Measurements from ENCODE around the gene CLDN6. TPM values are rescaled to one million over a fixed set of nuclear protein-coding genes. Genes with fewer than 3 reads are reported as not detected.

CLDN6 gene
- total and polyA plus RNA-seq, 9 of the 15 experiments (the other 6 are each of a cell fraction or from before 2014, with no cell fraction given), result 0.22 to 0.75 (median 0.38) TPM; not detected in 3

DNA sequence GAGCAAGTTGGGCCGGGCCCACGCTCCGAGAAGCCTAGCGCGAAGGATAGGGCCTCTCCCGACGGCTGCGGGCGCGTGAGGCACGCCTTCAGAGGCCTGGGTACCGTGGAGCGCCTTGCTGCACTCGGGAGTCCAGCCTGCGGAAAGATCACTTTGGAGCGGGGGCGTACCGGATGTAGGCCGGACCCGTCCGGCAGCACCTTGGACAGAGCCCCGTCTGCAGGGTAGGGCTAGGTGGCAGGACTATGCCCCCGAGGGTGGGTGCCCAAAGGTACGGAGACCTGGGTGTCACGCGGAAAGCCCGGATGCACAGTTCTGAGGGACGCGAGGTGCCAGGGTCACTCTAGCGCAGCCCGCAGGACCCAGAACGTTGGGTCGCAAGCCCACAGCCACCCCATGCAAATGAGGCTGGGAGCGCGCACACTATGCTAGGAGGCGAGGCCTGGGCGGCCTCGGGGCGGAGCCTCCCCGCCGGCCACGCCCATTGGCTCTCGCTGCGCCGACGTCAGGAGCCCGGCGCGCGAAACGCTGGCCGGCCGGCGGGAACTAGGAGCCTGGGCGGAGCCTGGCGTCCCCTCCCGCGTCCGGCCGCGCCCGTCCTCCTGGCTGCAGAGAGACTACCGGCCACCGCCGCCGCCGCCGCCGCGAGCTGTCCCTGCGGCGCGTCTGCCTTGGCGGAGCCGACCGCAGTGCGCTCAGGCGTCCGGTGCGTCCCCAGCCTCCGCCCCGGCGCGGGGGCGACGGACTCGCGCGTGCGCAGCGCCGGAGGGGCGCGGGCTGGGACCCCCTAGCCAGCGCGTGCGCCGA lies 49.0 kb downstream of the CLDN6 start, which contains the start of gene PAQR4 (continued):
- TF ChIP-seq ARID1B (IDR thresholded peaks at IDR 0.05), result 0 out of 2 replicates have a peak, but pooled peaks have one; percentile 13
- TF ChIP-seq ZNF551 (CRISPR knock-in tag; IDR thresholded peaks at IDR 0.05), result no peak
- no peak for TF ChIP-seq ZNF77 (CRISPR knock-in tag; IDR thresholded peaks at IDR 0.05)
- TF ChIP-seq NCOR1 (IDR thresholded peaks at IDR 0.05), result no peak
- TF ChIP-seq, protein P1, sequence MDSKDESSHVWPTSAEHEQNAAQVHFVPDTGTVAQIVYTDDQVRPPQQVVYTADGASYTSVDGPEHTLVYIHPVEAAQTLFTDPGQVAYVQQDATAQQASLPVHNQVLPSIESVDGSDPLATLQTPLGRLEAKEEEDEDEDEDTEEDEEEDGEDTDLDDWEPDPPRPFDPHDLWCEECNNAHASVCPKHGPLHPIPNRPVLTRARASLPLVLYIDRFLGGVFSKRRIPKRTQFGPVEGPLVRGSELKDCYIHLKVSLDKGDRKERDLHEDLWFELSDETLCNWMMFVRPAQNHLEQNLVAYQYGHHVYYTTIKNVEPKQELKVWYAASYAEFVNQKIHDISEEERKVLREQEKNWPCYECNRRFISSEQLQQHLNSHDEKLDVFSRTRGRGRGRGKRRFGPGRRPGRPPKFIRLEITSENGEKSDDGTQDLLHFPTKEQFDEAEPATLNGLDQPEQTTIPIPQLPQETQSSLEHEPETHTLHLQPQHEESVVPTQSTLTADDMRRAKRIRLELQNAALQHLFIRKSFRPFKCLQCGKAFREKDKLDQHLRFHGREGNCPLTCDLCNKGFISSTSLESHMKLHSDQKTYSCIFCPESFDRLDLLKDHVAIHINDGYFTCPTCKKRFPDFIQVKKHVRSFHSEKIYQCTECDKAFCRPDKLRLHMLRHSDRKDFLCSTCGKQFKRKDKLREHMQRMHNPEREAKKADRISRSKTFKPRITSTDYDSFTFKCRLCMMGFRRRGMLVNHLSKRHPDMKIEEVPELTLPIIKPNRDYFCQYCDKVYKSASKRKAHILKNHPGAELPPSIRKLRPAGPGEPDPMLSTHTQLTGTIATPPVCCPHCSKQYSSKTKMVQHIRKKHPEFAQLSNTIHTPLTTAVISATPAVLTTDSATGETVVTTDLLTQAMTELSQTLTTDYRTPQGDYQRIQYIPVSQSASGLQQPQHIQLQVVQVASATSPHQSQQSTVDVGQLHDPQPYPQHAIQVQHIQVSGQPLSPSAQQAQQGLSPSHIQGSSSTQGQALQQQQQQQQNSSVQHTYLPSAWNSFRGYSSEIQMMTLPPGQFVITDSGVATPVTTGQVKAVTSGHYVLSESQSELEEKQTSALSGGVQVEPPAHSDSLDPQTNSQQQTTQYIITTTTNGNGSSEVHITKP (IDR thresholded peaks at IDR 0.05; ENCODE audit: partially characterized antibody), result peak; percentile 65
- no peak for TF ChIP-seq HOMEZ (CRISPR knock-in tag; IDR thresholded peaks at IDR 0.05)
- TF ChIP-seq MYNN (IDR thresholded peaks at IDR 0.05), result peak; percentile 91
- no peak for TF ChIP-seq MYNN (CRISPR knock-in tag; IDR thresholded peaks at IDR 0.05)
- TF ChIP-seq BCLAF1 (IDR thresholded peaks at IDR 0.05; ENCODE audit: borderline replicate concordance in 1 of 2, control insufficient read depth in 1 of 2, low read depth in 2 of 2, low read length in 1 of 2), result peak in 1 of 2 experiments; percentile 48; a peak in 1 of 4 replicates
- no peak for TF ChIP-seq MCM2 (IDR thresholded peaks at IDR 0.05; ENCODE audit: low read depth)
- no peak for TF ChIP-seq HCFC1 (IDR thresholded peaks at IDR 0.05; ENCODE audit: low read depth, low read length)
- TF ChIP-seq, protein P2, sequence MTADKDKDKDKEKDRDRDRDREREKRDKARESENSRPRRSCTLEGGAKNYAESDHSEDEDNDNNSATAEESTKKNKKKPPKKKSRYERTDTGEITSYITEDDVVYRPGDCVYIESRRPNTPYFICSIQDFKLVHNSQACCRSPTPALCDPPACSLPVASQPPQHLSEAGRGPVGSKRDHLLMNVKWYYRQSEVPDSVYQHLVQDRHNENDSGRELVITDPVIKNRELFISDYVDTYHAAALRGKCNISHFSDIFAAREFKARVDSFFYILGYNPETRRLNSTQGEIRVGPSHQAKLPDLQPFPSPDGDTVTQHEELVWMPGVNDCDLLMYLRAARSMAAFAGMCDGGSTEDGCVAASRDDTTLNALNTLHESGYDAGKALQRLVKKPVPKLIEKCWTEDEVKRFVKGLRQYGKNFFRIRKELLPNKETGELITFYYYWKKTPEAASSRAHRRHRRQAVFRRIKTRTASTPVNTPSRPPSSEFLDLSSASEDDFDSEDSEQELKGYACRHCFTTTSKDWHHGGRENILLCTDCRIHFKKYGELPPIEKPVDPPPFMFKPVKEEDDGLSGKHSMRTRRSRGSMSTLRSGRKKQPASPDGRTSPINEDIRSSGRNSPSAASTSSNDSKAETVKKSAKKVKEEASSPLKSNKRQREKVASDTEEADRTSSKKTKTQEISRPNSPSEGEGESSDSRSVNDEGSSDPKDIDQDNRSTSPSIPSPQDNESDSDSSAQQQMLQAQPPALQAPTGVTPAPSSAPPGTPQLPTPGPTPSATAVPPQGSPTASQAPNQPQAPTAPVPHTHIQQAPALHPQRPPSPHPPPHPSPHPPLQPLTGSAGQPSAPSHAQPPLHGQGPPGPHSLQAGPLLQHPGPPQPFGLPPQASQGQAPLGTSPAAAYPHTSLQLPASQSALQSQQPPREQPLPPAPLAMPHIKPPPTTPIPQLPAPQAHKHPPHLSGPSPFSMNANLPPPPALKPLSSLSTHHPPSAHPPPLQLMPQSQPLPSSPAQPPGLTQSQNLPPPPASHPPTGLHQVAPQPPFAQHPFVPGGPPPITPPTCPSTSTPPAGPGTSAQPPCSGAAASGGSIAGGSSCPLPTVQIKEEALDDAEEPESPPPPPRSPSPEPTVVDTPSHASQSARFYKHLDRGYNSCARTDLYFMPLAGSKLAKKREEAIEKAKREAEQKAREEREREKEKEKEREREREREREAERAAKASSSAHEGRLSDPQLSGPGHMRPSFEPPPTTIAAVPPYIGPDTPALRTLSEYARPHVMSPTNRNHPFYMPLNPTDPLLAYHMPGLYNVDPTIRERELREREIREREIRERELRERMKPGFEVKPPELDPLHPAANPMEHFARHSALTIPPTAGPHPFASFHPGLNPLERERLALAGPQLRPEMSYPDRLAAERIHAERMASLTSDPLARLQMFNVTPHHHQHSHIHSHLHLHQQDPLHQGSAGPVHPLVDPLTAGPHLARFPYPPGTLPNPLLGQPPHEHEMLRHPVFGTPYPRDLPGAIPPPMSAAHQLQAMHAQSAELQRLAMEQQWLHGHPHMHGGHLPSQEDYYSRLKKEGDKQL (CRISPR knock-in tag; IDR thresholded peaks at IDR 0.05; ENCODE audit: borderline replicate concordance), result peak; percentile 87; the same call in 1 of the 2 replicates
- TF ChIP-seq ZNF146 (CRISPR knock-in tag; IDR thresholded peaks at IDR 0.05; ENCODE audit: unreplicated experiment), result no peak

All from K562 (cell line).